Right hindlimb (tissue), 1 donor: Measurements from ENCODE around the gene ASMTL.
"Not testable (repeated sequence)": the region's sequence is repeated elsewhere in the genome, so short reads cannot be mapped to it uniquely, and the experiment has no call there.

ENCODE experiments used
- DNase-seq: peaks from one replicate; pipeline ENCODE4 v3.0.0-alpha.2; 2018

The ASMTL gene, protein sequence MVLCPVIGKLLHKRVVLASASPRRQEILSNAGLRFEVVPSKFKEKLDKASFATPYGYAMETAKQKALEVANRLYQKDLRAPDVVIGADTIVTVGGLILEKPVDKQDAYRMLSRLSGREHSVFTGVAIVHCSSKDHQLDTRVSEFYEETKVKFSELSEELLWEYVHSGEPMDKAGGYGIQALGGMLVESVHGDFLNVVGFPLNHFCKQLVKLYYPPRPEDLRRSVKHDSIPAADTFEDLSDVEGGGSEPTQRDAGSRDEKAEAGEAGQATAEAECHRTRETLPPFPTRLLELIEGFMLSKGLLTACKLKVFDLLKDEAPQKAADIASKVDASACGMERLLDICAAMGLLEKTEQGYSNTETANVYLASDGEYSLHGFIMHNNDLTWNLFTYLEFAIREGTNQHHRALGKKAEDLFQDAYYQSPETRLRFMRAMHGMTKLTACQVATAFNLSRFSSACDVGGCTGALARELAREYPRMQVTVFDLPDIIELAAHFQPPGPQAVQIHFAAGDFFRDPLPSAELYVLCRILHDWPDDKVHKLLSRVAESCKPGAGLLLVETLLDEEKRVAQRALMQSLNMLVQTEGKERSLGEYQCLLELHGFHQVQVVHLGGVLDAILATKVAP

GRCh38 chrX:1452516-1453394 is at the start of gene ASMTL:
Gene ASMTL (minus strand): TSS chrX:1452909. CDS start chrX:1452840, 69 bp downstream.
- peak; percentile 99 for DNase-seq

DNA sequence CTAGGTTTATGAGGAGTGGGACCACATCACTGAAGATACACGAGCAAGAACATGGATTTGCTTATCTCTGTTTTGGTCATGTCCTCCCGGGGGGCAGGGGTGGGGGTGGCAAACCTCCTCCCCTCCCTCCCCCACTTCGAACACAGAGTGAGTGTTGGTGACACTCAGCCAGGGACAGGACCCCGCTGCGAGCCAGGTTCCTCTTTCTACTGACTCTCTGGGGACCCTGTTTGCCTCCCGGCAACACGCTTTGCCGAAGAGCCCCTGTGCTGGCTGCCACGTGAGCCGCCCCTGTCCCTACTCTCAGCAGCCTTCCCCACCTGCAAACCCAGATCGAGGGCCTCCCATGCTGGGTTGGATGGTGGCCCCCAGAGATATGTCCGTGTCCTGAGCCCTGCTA is 49.5 kb upstream of the ASMTL start:
- no peak for DNase-seq

GRCh38 chrX:1500701-1501624 is 48.3 kb upstream of the ASMTL start:
- DNase-seq = no peak

- no peak for DNase-seq
Measured at GRCh38 chrX:1496076-1496475, 43.4 kb upstream of the ASMTL start.

DNA sequence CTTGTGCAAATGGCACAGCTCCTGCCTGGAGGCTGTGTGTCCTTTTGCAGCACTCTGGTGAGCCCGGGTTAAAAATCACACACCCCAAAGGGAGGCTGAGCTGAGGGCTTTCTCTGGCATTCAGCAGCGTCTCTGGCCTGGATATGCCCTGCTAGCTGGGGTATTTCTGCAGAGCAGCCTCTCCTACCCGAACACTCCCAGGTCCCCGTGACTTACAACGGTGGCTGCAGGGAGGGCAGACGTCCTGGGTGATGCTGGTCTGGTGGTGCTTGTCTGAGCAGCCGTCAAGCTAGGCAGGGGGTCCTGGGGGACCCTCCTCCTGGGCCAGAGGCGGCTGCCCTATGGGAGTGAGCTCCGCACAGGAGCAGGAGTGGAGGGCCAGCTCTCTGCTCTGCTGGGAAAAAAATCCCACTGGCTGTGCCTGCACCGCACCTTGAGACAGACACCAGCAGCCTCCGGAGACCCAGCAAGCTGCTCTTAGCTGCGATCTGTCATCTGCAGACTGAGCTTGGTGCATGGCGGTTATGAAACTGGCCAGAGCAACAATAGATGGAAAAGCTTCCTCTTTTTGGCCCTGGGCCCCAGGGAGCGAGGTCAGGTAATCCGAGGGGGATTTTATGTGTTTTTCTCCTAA is 41.3 kb upstream of the ASMTL start:
- no peak for DNase-seq

GRCh38 chrX:1493412-1493811 is 40.7 kb upstream of the ASMTL start:
- no peak for DNase-seq

- no peak for DNase-seq
Measured at GRCh38 chrX:1492421-1493012, 39.8 kb upstream of the ASMTL start.

GRCh38 chrX:1491851-1492349 is 39.2 kb upstream of the ASMTL start:
- no peak for DNase-seq

DNA sequence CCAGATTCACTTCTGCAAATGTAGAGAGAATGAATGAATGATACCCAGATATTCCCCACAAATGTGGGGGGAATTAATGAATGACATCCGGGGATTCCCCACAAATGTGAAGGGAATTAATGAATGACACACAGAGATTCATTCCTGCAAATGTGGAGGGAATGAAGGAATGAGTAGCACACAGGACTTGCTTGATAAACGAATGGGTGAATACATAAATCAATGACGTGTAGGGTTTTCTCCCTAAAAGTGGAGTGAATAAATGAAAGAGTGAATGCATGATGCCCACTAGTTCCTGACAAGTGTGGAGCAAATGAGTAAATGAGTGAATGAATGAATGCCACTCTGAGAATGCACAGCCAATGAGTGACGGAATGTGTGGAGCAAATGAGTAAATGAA is 38.5 kb upstream of the ASMTL start:
- not testable (repeated sequence) for DNase-seq

GRCh38 chrX:1490723-1491122 is 38.0 kb upstream of the ASMTL start:
- DNase-seq = not testable (repeated sequence)

DNA sequence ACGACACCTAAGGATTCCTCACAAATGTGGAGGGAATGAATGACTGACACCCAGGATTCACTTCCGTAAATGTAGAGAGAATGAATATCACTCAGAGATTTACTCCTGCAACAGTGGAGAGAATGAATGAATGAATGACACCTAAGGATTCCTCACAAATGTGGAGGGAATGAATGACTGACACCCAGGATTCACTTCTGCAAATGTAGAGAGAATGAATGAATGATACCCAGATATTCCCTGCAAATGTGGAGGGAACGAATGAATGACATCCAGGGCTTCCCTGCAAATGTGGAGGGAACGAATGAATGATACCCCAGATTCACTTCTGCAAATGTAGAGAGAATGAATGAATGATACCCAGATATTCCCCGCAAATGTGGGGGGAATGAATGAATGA is 36.6 kb upstream of the ASMTL start:
- DNase-seq = not testable (repeated sequence)

DNA sequence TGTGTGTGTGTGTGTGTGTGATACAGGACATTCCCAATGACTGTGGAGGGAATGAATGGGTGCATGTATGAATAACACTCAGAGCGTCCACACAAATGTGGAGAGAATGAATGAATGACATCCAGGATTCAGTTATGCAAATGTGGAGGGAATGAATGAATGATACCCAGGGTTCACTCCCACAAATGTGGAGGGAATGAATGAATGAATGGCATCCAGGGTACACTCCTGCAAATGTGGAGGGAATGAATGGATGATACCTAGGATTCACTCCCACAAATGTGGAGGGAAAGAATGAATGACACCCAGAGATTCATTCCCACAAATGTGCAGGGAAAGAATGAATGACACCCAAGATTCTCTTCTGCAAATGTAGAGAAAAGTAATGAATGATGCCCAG is 36.0 kb upstream of the ASMTL start:
- DNase-seq = no peak

- DNase-seq = no peak
Measured at GRCh38 chrX:1488141-1488540, 35.4 kb upstream of the ASMTL start.

GRCh38 chrX:1487401-1487800 is 34.7 kb upstream of the ASMTL start:
- no peak for DNase-seq

- peak; percentile 57 for DNase-seq
Measured at GRCh38 chrX:1486749-1487361, 34.1 kb upstream of the ASMTL start.

DNA sequence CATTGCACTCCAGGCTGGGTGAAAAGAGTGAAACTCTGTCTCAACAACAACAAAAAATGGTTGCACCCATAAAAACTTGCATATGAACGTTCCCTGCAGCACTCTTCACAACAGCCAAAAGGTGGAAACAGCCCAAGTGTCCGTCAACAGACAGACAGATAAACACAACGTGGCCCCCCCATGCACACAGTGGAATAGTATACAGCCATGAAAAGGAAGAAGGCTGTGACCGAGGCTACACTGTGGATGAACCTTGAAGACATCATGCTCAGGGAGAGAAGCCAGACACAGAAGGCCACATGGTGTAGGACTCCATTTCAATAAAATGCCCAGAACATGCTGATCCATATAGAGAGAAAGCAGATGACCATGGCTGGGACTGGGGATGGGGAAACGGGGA is 33.5 kb upstream of the ASMTL start:
- DNase-seq = no peak

GRCh38 chrX:1485033-1485432 is 32.3 kb upstream of the ASMTL start:
- DNase-seq = no peak

DNA sequence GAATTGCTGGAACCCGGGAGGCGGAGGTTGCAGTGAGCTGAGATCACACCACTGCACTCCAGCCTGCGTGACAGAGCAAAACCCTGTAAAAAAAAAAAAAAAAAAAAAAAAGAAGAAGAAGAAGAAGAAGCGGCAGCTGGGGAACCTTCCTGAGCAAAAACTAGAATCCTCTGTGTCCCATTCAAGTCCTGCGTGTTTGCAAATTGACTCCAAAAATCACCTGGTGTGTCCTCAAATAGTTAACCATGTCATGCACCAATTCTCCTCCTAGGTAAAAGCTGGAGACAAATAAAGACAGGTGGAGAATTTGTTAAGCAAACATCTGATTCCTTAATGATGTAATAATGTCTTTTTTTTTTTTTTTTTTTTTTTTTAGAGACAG is 31.9 kb upstream of the ASMTL start:
- DNase-seq = no peak

DNA sequence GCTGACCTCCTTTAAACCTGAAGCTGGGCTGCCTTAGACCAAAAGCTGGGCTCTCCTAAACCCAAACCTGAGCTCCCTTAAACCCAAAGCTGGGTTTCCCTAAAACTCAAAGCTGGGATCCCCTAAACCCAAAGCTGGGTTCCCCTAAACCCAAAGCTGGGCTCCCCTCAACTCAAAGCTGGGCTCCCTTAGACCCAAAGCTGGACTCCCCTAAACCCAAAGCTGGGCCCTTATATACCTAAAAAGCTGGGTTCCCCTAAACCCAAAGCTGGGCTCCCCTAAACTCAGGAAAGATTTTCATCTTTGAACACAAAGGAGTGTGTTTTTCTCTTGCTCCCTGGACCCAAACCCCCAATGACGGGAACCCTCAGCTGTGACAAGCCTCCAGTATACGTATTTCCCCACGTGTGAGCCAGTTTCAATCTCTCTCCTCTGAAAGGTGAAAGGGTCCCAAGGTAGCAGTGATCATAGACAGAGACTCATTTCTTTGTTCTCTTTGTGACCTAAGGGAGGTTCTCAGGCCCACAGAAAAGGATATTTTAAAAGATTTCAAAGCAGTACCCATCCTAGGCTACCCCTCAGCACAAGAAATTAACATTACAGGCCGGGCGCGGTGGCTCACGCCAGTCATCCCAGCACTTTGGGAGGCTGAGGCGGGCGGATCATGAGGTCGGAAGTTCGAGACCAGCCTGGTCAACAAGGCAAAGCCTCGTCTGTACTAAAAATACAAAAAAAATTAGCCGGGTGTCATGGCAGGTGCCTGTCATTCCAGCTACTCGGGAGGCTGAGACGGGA is 31.3 kb upstream of the ASMTL start:
- DNase-seq = no peak

GRCh38 chrX:1482530-1482928 is 29.8 kb upstream of the ASMTL start:
- DNase-seq = not testable (repeated sequence)
